CD14-positive monocyte (primary cell): Measurements from ENCODE around the gene TGM4. TPM values are rescaled to one million over a fixed set of nuclear protein-coding genes. Genes with fewer than 3 reads are reported as not detected.

ENCODE experiments used
- DNase-seq, 3 donors: peaks; one replicate each; pipeline ENCODE4 v3.0.0-alpha.2; 2011 to 2022
- H2AFZ ChIP-seq: 2 replicates; pipeline ENCODE4 v1.6.0; 2012; ENCODE audit warnings: mild to moderate bottlenecking, low read depth, low read length, inconsistent platforms; ENCODE audit not compliant: insufficient read depth, poor library complexity, severe bottlenecking
- H3K27ac ChIP-seq, 2 donors: 1 replicate in 1 of 2; 2 replicates in 1 of 2; pipeline ENCODE4 v1.5.1; 2012 to 2013; ENCODE audit warnings: low read length in 2 of 2, control low read depth in 1 of 2, inconsistent platforms in 1 of 2, low read depth in 1 of 2, mild to moderate bottlenecking in 1 of 2
- H3K27me3 ChIP-seq, 2 donors: one replicate each; pipeline versions ENCODE4 v1.6.0 to v1.6.1; 2011 to 2013; ENCODE audit warnings: low read length in 2 of 2; ENCODE audit not compliant: control insufficient read depth in 2 of 2, insufficient read depth in 2 of 2
- H3K36me3 ChIP-seq, 2 donors: replicated peaks in 1 of 2; 1 replicate in 1 of 2; 2 replicates in 1 of 2; pipeline versions ENCODE4 v1.5.1 to v1.6.1; 2012 to 2013; ENCODE audit warnings: low read length in 2 of 2, control low read depth in 1 of 2, inconsistent platforms in 1 of 2, mild to moderate bottlenecking in 1 of 2; ENCODE audit not compliant: insufficient read depth in 2 of 2, control insufficient read depth in 1 of 2
- H3K4me1 ChIP-seq, 2 donors: 1 replicate in 1 of 2; 2 replicates in 1 of 2; pipeline versions ENCODE4 v1.5.1 to v1.6.1; 2012 to 2013; ENCODE audit warnings: low read length in 2 of 2, control low read depth in 1 of 2, inconsistent platforms in 1 of 2, mild to moderate bottlenecking in 1 of 2, moderate library complexity in 1 of 2; ENCODE audit not compliant: insufficient read depth in 2 of 2, control insufficient read depth in 1 of 2
- H3K4me2 ChIP-seq: replicated peaks from 2 replicates; pipeline ENCODE3; 2012; ENCODE audit warnings: low read length, moderate library complexity, mild to moderate bottlenecking; ENCODE audit not compliant: poor library complexity, severe bottlenecking; ENCODE audit errors: extremely low read depth
- H3K4me3 ChIP-seq, 3 experiments: fragments of 200-600 bp in 1 of 3; sonication (generic) in 1 of 3; replicated peaks in 1 of 3; 1 replicate in 2 of 3; 2 replicates in 1 of 3; pipeline ENCODE4 v1.5.1; 2011 to 2013; ENCODE audit warnings: low read length in 3 of 3, mild to moderate bottlenecking in 3 of 3, control low read depth in 2 of 3, low read depth in 2 of 3, inconsistent platforms in 1 of 3, moderate library complexity in 1 of 3
- H3K79me2 ChIP-seq: 2 replicates; pipeline ENCODE4 v1.6.0; 2012; ENCODE audit warnings: mild to moderate bottlenecking, control low read depth, inconsistent platforms, low read length, moderate library complexity; ENCODE audit not compliant: insufficient read depth
- H3K9ac ChIP-seq: 2 replicates; pipeline ENCODE4 v1.6.0; 2017; ENCODE audit warnings: low read length, mild to moderate bottlenecking; ENCODE audit not compliant: insufficient read depth, poor library complexity, severe bottlenecking
- H3K9me3 ChIP-seq, 2 donors: replicated peaks in 1 of 2; 1 replicate in 1 of 2; 2 replicates in 1 of 2; pipeline versions ENCODE4 v1.5.1 to v1.6.1; 2012 to 2013; ENCODE audit warnings: low read length in 2 of 2, control low read depth in 1 of 2; ENCODE audit not compliant: control insufficient read depth in 1 of 2, insufficient read depth in 1 of 2
- H4K20me1 ChIP-seq: 2 replicates; pipeline ENCODE4 v1.6.0; 2012; ENCODE audit warnings: mild to moderate bottlenecking, low read length, control low read depth, moderate library complexity; ENCODE audit not compliant: insufficient read depth
- H3K27ac Mint-ChIP-seq, 7 donors: one replicate each; pipeline ENCODE4 v1.8.0; 2020; ENCODE audit warnings: mild to moderate bottlenecking in 7 of 7, mixed read lengths in 7 of 7, moderate library complexity in 6 of 7, inconsistent platforms in 2 of 7
- H3K27me3 Mint-ChIP-seq, 3 donors: one replicate each; pipeline ENCODE4 v1.8.0; 2021 to 2022; ENCODE audit warnings: low read depth in 3 of 3, mild to moderate bottlenecking in 3 of 3, mixed read lengths in 3 of 3, moderate library complexity in 3 of 3, inconsistent platforms in 1 of 3
- H3K36me3 Mint-ChIP-seq, 2 donors: one replicate each; pipeline ENCODE4 v1.8.0; 2020; ENCODE audit warnings: mixed read lengths in 2 of 2, inconsistent platforms in 1 of 2, mild to moderate bottlenecking in 1 of 2
- H3K4me1 Mint-ChIP-seq: one replicate; pipeline ENCODE4 v1.8.0; 2020; ENCODE audit warnings: mild to moderate bottlenecking, mixed read lengths
- H3K4me3 Mint-ChIP-seq, 2 donors: one replicate each; pipeline ENCODE4 v1.8.0; 2020; ENCODE audit warnings: mild to moderate bottlenecking in 2 of 2, mixed read lengths in 2 of 2, moderate library complexity in 1 of 2
- H3K9me3 Mint-ChIP-seq, 7 donors: one replicate each; pipeline ENCODE4 v1.8.0; 2020 to 2022; ENCODE audit warnings: mixed read lengths in 7 of 7, mild to moderate bottlenecking in 6 of 7, moderate library complexity in 6 of 7, inconsistent platforms in 2 of 7
- CTCF ChIP-seq: fragments of 200-600 bp; IDR thresholded peaks from one replicate; pipeline ENCODE4 v1.8.0; 2022; ENCODE audit warnings: antibody characterized with exemption, mild to moderate bottlenecking
- WGBS: methylation state at CpG from one replicate; pipeline ENCODE4 v1.1.5; 2013; ENCODE audit warnings: missing lambda C conversion rate; ENCODE audit not compliant: insufficient coverage; 5-methylcytosine and 5-hydroxymethylcytosine counted together
- intact Hi-C, 2 donors: fragments of 100-400 bp; cut with micrococcal nuclease; formaldehyde crosslinking; loops; one replicate each; pipeline versions ENCODE4 v1.15.0 to v1.15.1; 2023
- polyA plus RNA-seq, 3 donors: library from polyadenylated mRNA; depleted of rRNA in 1 of 3; unstranded in 2 of 3; stranded (reverse) in 1 of 3; fragments of 300-500 nt in 2 of 3; fragments of >200 nt in 1 of 3; fragmentation: Illumina TruSeq in 2 of 3; gene quantifications; 1 replicate in 2 of 3; 2 replicates in 1 of 3; pipeline ENCODE4 v1.2.3, GENCODE V29; 2012 to 2021

The TGM4 gene
- polyA plus RNA-seq, 3 donors: 0.04 TPM; not detected in 2

- TF ChIP-seq CTCF: no peak
- H3K36me3 ChIP-seq: no peaks in the 10 kb centered on the region
- intact Hi-C loops: no loop called here
- no peak overlapping the region for H3K27ac Mint-ChIP-seq
- no peaks in the 10 kb centered on the region for H3K9me3 ChIP-seq
- H4K20me1 ChIP-seq: no peaks in the 10 kb centered on the region
- no peak overlapping the region for H3K4me3 ChIP-seq
- no peak overlapping the region for H3K4me2 ChIP-seq
- H3K27me3 ChIP-seq: no peaks in the 10 kb centered on the region
- 90% methylated on average over 3 of the region's 3 CpGs for WGBS
- no peaks in the 10 kb centered on the region for H3K79me2 ChIP-seq
- H3K27me3 Mint-ChIP-seq: peaks cover 3% of the 10 kb centered on the region in 3 donors
- H2AFZ ChIP-seq: no peak overlapping the region
- H3K4me1 ChIP-seq: no peaks in the 10 kb centered on the region
- H3K9ac ChIP-seq: no peak overlapping the region
- H3K4me3 Mint-ChIP-seq: no peak overlapping the region
- H3K36me3 Mint-ChIP-seq: no peaks in the 10 kb centered on the region
- no peak for DNase-seq
- H3K4me1 Mint-ChIP-seq: peaks cover 5% of the 10 kb centered on the region
- no peak overlapping the region for H3K27ac ChIP-seq
- H3K9me3 Mint-ChIP-seq: peaks cover 0 to 10% (median 4%) of the 10 kb centered on the region in 7 donors
These were observed 12.2 kb downstream of the TGM4 start for GRCh38 chr3:44886561-44886960.

GRCh38 chr3:44887101-44887500, 12.7 kb downstream of the TGM4 start:
- Histone ChIP-seq H3K27ac (no peak overlapping the region), H3K9ac (no peak overlapping the region), H3K36me3 (no peaks in the 10 kb centered on the region), H3K4me1 (no peaks in the 10 kb centered on the region), H3K9me3 (no peaks in the 10 kb centered on the region), H3K4me3 (no peak overlapping the region), H4K20me1 (no peaks in the 10 kb centered on the region), H3K79me2 (no peaks in the 10 kb centered on the region), H2AFZ (no peak overlapping the region), H3K27me3 (no peaks in the 10 kb centered on the region), H3K4me2 (no peak overlapping the region)
- no peak overlapping the region for H3K4me3 Mint-ChIP-seq
- H3K27ac Mint-ChIP-seq: no peak overlapping the region
- H3K27me3 Mint-ChIP-seq: peaks cover 3% of the 10 kb centered on the region in 3 donors
- H3K36me3 Mint-ChIP-seq: no peaks in the 10 kb centered on the region
- TF ChIP-seq CTCF: no peak
- intact Hi-C loops: no loop called here
- 91% methylated on average over 6 of the region's 7 CpGs for WGBS
- H3K9me3 Mint-ChIP-seq: peaks cover 0 to 10% (median 4%) of the 10 kb centered on the region in 7 donors
- DNase-seq: no peak
- peaks cover 5% of the 10 kb centered on the region for H3K4me1 Mint-ChIP-seq
